ENCODE data around the gene ME3. TPM values are rescaled to one million over a fixed set of nuclear protein-coding genes. Genes with fewer than 3 reads are reported as not detected.

Gene ME3
- total RNA-seq, 4 donors from 2014 or later: 1.9 to 11.0 (median 6.0) TPM

GRCh38 chr11:86483940-86484794 lies 188.2 kb downstream of the ME3 start:
- TF ChIP-seq, protein P1, sequence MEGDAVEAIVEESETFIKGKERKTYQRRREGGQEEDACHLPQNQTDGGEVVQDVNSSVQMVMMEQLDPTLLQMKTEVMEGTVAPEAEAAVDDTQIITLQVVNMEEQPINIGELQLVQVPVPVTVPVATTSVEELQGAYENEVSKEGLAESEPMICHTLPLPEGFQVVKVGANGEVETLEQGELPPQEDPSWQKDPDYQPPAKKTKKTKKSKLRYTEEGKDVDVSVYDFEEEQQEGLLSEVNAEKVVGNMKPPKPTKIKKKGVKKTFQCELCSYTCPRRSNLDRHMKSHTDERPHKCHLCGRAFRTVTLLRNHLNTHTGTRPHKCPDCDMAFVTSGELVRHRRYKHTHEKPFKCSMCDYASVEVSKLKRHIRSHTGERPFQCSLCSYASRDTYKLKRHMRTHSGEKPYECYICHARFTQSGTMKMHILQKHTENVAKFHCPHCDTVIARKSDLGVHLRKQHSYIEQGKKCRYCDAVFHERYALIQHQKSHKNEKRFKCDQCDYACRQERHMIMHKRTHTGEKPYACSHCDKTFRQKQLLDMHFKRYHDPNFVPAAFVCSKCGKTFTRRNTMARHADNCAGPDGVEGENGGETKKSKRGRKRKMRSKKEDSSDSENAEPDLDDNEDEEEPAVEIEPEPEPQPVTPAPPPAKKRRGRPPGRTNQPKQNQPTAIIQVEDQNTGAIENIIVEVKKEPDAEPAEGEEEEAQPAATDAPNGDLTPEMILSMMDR (IDR thresholded peaks at IDR 0.05): no peak
- TF ChIP-seq POLR2A (IDR thresholded peaks at IDR 0.05): no peak
- WGBS, 2 donors: 24 to 25% methylated on average over 7 of the region's 7 CpGs
- no peak overlapping the region for H3K4me3 ChIP-seq (ENCODE audit: low read depth, poor library complexity, severe bottlenecking)
- intact Hi-C loops (cut with DNase I; ENCODE audit: low total_unique reads): no loop called here
- peak; percentile 64 to 92 for DNase-seq (ENCODE audit: low spot score in 2 of 2)

- intact Hi-C loops (cut with DNase I; ENCODE audit: low total_unique reads): no loop called here
- 54 to 61% methylated on average over 3 of the region's 3 CpGs for WGBS, 2 donors
- DNase-seq (ENCODE audit: low spot score in 2 of 2): no peak
- TF ChIP-seq, protein P1 (IDR thresholded peaks at IDR 0.05): no peak
- no peak for TF ChIP-seq POLR2A (IDR thresholded peaks at IDR 0.05)
- H3K4me3 ChIP-seq (ENCODE audit: low read depth, poor library complexity, severe bottlenecking): no peak overlapping the region
Measured at GRCh38 chr11:86483610-86483939, 188.8 kb downstream of the ME3 start.

DNA sequence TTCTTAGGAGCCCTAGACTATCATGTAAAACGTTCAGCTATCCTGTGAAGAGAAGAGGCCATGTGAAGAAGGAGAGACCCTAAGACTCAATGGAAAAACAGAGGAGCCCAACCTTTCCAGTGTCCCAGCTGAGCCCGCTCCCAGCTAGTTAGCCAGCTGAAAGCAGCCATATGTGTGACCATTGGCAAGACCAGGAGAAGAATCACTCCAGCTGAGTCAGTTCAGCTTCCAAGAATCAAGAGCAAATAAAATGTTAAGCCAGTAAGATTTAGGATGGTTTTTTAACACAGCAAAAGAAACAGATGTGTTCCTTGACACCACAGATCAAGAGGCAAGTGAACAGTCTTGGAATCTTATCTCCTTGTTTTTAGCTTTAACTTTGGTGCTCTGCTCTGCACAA lies 189.7 kb downstream of the ME3 start:
- DNase-seq (ENCODE audit: low spot score in 2 of 2): no peak
- intact Hi-C loops (cut with DNase I; ENCODE audit: low total_unique reads): no loop called here

DNA sequence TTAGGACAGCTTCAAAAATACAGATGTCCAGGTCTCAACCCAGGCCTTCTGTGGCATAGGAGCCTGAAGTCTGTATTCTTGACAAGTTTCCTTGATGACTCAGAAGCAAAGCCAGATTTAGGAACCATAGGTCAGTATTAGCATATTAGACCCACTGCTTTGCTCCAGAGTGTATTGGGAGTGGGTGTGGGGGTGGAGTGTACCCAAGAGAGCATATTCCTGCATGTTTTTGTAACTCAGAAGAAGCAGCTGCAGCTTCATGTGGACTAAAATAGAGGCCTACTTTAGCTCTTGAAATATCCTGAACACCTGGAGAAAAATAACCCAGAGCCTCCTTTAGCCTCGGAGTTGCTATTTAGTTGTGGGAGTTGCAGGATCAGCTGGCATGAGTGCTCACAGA lies 191.0 kb downstream of the ME3 start:
- WGBS, 2 donors: 82 to 85% methylated on average over 1 of the region's 1 CpG
- intact Hi-C loops (cut with DNase I; ENCODE audit: low total_unique reads): no loop called here
- TF ChIP-seq, protein P1 (IDR thresholded peaks at IDR 0.05): no peak
- TF ChIP-seq POLR2A (IDR thresholded peaks at IDR 0.05): no peak
- no peak overlapping the region for H3K4me3 ChIP-seq (ENCODE audit: low read depth, poor library complexity, severe bottlenecking)
- no peak for DNase-seq (ENCODE audit: low spot score in 2 of 2)

More for the DNA sequence above, 189.7 kb downstream of the ME3 start:
- 56 to 64% methylated on average over 2 of the region's 2 CpGs for WGBS, 2 donors
- H3K4me3 ChIP-seq (ENCODE audit: low read depth, poor library complexity, severe bottlenecking): no peak overlapping the region
- no peak for TF ChIP-seq POLR2A (IDR thresholded peaks at IDR 0.05)
- TF ChIP-seq, protein P1 (IDR thresholded peaks at IDR 0.05): no peak

- no peak for TF ChIP-seq POLR2A (IDR thresholded peaks at IDR 0.05)
- TF ChIP-seq, protein P1 (IDR thresholded peaks at IDR 0.05): no peak
- DNase-seq (ENCODE audit: low spot score in 2 of 2): no peak
- intact Hi-C loops (cut with DNase I; ENCODE audit: low total_unique reads): no loop called here
- H3K4me3 ChIP-seq (ENCODE audit: low read depth, poor library complexity, severe bottlenecking): no peak overlapping the region
Measured at GRCh38 chr11:86478348-86478747, 194.1 kb downstream of the ME3 start.

Measured in lower leg skin (tissue), 4 donors.